ENCODE results near the gene BANP. TPM values are rescaled to one million over a fixed set of nuclear protein-coding genes. Genes with fewer than 3 reads are reported as not detected.
"Not testable (repeated sequence)": the region's sequence is repeated elsewhere in the genome, so short reads cannot be mapped to it uniquely, and the experiment has no call there.

Gene BANP
- total RNA-seq, 2 donors from 2014 or later: 13.9 to 16.7 TPM

- ATAC-seq: no peak
- intact Hi-C loops (cut with DNase I): no loop called here
- no peak for DNase-seq
Measured at GRCh38 chr16:87924041-87924810, 27.0 kb upstream of the BANP start.

GRCh38 chr16:87924811-87925670 lies 26.2 kb upstream of the BANP start:
- DNase-seq (no peak), ATAC-seq (no peak)
- intact Hi-C loops (cut with DNase I): no loop called here

GRCh38 chr16:87926246-87927194 lies 24.7 kb upstream of the BANP start:
- ATAC-seq (no peak), DNase-seq (no peak)
- intact Hi-C loops (cut with DNase I): no loop called here

- no peak for ATAC-seq
- intact Hi-C loops (cut with DNase I): no loop called here
- DNase-seq: no peak
Measured at GRCh38 chr16:87927195-87927562, 24.1 kb upstream of the BANP start.

DNA sequence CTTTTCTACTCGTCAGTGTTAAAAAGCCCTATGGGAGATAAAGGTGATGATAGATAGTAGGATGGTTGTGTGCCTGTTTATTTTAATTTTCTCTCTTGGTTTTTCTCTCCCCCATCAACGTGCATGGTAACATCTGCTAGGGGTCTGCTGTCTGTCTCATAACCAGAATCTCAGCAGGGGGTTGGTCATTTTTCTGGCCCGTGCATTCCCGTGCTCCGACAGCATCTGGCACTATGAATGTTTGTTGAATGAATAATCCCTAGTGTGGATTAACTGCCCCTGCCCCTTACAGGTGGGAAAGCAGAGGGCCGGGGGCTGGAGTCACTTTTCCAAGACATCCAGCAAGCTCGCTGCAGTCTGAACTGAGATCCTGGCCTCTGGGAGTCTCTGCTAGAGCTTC lies 21.2 kb upstream of the BANP start:
- no peak for ATAC-seq
- intact Hi-C loops (cut with DNase I): no loop called here
- no peak for DNase-seq

DNA sequence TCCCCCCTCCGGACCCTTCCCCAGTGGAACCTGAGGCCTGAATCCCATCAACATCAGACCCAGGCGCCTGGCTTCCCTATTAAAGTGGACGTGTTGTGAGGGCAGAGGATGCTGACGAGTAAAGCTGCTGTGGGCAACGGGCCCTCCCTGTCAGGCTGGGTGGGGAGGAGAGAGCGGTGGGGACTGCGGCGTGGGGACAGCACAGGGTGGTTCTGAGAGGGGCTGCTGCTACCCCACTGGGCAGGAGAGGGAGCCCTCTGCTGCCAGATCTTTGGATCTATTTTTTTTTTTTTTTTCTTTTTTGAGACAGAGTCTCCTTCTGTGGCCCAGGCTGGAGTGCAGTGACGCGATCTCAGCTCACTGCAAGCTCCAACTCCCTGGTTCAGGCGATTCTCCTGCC lies 20.8 kb upstream of the BANP start:
- intact Hi-C loops (cut with DNase I): no loop called here
- DNase-seq (no peak), ATAC-seq (no peak)

- peak in 1 of 2 donors; percentile 92 for ATAC-seq
- intact Hi-C loops (cut with DNase I): no loop called here
- no peak for DNase-seq
Measured at GRCh38 chr16:87931504-87931903, 19.7 kb upstream of the BANP start.

GRCh38 chr16:87932475-87933139 lies 18.6 kb upstream of the BANP start:
- intact Hi-C loops (cut with DNase I); ATAC-seq; DNase-seq: not testable (repeated sequence)

DNA sequence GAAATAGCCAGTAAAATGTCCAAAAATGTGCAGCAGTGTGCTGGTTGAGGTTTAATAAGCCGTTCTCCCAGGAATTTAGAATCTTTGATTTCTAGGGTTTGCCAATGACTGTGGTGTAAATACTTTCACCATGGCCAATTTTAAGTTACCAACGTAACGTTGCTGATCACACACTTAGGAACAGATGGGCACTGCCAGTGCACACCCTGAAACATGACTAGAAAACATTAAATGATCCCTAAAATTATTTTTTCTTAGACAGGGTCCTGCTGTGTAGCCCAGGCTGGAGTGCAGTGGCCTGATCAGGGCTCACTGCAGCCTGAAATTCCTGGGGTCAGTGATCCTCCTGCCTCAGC lies 18.1 kb upstream of the BANP start:
- ATAC-seq: no peak
- no peak for DNase-seq
- intact Hi-C loops (cut with DNase I): no loop called here

DNA sequence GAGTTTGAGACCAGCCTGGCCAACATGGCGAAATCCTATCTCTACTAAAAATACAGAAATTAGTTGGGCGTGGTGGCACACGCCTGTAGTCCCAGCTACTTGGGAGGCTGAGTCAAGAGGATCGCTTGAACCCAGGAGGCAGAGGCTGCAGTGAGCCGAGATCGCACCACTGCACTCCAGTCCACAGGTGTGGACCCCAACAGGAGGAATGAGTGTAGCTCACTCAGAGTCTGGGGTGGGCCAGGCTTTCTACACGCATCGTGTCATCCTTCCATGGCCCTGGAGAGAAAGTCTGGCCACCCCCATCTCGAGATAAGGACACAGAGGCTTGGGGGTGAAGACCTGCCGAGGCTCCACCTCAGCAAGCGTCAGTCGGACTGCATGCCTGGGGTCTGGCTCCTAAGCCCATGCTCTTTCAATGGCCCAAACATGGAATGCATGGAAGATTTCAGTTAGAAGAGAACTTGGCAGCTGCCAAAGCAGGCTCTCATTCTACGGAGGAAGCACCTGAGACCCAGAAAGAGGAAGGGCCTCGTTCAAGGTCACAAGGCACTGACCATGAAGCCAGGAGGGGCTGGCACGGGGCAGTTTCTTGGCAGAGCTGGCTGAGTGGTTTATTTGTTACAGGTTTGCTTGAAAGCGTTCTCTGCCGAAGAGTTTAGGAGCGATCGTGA lies 16.3 kb upstream of the BANP start:
- intact Hi-C loops (cut with DNase I); DNase-seq; ATAC-seq: not testable (repeated sequence)

DNA sequence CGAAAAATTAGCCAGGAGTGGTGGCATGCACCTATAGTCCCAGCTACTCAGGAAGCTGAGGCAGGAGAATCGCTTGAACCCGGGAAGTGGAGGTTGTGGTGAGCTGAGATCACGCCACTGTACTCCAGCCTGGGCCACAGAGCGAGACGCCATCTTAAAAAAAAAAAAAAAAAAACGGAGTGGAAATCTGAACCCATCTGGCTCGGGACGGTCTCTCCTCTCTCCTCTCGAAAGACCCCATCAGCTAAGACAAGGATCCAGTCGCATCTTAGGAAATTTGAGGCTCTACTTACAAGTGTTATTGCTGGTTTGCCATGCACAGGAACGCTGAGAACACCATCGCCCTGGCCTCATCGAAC lies 15.2 kb upstream of the BANP start:
- DNase-seq; intact Hi-C loops (cut with DNase I); ATAC-seq: not testable (repeated sequence)

GRCh38 chr16:87936375-87937230 lies 14.6 kb upstream of the BANP start, which contains the start of gene CA5A:
Gene CA5A, minus strand, starts transcription at chr16:87936529. Its CDS starts 79 bp downstream, at chr16:87936450.
- DNase-seq (no peak), ATAC-seq (peak in 1 of 2 donors; percentile 12)
- intact Hi-C loops (cut with DNase I): no loop called here

DNA sequence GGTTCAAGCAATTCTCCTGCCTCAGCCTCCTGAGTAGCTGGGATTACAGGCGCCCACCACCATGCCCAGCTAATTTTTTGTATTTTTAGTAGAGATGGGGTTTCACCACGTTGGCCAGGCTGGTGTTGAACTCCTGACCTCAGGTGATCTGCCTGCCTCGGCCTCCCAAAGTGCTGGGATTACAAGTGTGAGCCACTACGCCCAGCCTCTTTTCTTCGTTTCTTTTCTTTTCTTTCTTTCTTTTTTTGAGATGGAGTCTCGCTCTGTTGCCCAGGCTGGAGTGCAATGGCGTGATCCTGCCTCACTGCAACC lies 14.0 kb upstream of the BANP start:
- ATAC-seq; intact Hi-C loops (cut with DNase I); DNase-seq: not testable (repeated sequence)

DNA sequence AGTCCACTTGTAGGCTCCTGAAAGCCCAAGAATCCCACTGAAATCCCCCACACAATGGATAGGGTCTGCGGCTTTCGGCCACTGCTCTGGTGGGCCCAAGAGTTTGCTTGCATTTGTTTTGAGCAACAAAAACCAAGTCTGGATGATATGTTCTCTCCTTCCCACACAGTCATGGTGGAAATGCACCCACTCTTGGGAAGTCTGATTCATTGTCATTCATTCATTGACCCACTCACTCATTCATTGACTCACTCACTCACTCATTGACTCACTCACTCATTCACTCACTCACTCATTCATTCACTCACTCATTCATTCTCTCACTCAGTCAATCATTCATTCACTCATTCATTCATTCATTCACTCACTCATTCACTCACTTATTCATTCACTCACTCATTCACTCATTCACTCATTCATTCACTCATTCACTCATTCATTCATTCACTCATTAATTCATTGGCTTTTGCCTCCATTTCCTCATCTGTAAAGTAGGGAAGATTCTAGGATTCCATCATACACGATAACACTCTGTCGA lies 12.8 kb upstream of the BANP start:
- ATAC-seq (no peak), DNase-seq (no peak)
- intact Hi-C loops (cut with DNase I): no loop called here

- intact Hi-C loops (cut with DNase I): no loop called here
- DNase-seq (no peak), ATAC-seq (no peak)
Measured at GRCh38 chr16:87939562-87940423, 11.4 kb upstream of the BANP start.

- ATAC-seq (no peak), DNase-seq (no peak)
- intact Hi-C loops (cut with DNase I): no loop called here
Measured at GRCh38 chr16:87942680-87943079, 8.6 kb upstream of the BANP start.

Data from left cardiac atrium (tissue), 4 donors.